Retinal pigment epithelial cell (primary cell): ENCODE measurements around the gene CMA1.
"Not testable (repeated sequence)": the region's sequence is repeated elsewhere in the genome, so short reads cannot be mapped to it uniquely, and the experiment has no call there.

ENCODE experiments used
- DNase-seq: peaks from one replicate; pipeline ENCODE4 v3.0.0-alpha.2; 2010; ENCODE audit warnings: low read depth
- H3K4me3 ChIP-seq: 2 replicates; pipeline ENCODE4 v1.5.1; 2011; ENCODE audit warnings: mild to moderate bottlenecking, low read length, control low read depth, moderate library complexity
- TF ChIP-seq, protein P1 (sequence below): conservative IDR thresholded peaks from 2 replicates; pipeline ENCODE4 v1.5.1; 2011; ENCODE audit warnings: low read depth, low read length, control low read depth, inconsistent platforms

The CMA1 gene

DNA sequence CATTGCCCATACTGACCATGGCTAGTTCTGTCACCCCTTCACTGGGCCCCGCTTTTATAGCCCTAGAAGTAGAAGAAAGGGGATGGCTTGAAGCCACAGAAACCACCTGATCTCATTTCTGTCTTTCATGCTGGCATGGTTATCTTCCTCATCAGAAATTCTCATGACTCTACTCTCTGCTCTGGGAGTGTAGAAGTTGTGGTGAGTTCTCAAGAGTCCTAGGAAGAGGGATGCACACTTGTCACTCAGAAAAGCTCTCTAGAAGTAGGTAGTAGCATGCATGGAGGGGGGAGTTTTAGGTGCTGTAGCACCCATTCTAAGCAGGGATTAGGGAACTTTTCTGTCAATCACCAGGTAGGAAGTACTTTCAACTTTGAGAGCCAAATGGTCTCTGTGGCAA lies 6.1 kb upstream of the CMA1 start:
- TF ChIP-seq, protein P1, sequence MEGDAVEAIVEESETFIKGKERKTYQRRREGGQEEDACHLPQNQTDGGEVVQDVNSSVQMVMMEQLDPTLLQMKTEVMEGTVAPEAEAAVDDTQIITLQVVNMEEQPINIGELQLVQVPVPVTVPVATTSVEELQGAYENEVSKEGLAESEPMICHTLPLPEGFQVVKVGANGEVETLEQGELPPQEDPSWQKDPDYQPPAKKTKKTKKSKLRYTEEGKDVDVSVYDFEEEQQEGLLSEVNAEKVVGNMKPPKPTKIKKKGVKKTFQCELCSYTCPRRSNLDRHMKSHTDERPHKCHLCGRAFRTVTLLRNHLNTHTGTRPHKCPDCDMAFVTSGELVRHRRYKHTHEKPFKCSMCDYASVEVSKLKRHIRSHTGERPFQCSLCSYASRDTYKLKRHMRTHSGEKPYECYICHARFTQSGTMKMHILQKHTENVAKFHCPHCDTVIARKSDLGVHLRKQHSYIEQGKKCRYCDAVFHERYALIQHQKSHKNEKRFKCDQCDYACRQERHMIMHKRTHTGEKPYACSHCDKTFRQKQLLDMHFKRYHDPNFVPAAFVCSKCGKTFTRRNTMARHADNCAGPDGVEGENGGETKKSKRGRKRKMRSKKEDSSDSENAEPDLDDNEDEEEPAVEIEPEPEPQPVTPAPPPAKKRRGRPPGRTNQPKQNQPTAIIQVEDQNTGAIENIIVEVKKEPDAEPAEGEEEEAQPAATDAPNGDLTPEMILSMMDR = no peak
- no peak overlapping the region for H3K4me3 ChIP-seq
- DNase-seq = no peak

DNA sequence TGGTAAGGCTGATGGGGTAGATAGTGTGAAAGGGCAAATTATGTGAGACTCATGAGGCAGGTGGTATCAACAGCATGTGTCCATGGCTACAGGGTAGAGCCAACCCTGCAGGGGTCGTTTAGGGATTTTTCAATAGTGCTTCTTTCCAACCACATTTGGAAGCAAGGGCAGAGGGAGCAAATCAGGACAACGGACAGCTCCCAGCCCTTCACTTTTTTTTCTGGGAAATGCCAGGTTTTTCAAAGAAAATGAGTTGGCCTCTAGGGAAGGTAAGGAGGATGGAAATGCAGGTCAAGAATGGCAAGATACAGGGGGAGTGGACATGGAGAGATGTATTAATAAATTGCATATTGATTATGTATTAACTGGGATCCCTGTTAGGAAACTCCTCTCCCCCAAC lies 4.9 kb upstream of the CMA1 start:
- TF ChIP-seq, protein P1 = no peak
- H3K4me3 ChIP-seq = no peak overlapping the region
- DNase-seq = no peak

DNA sequence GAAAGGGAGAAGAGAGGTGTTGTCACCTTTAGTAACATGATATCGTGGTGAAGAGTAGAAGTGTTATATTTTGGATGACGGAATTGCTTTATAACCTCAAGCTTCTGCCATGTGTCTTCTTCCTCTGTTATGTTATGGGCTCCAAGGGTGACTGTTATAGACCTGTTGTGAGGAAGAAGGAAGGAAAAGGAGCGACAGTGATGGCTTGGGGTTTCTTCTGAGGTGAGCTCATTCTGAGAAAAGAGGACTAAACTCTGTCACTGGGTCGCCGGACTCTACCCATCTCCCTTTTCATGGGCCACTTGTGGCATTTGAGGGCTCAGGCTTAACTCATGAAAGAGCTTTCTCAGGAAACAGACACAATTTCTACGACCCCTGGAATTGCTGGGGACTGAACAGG lies 1.6 kb downstream of the CMA1 start:
- no peak for DNase-seq
- H3K4me3 ChIP-seq = no peak overlapping the region
- TF ChIP-seq, protein P1 = no peak

DNA sequence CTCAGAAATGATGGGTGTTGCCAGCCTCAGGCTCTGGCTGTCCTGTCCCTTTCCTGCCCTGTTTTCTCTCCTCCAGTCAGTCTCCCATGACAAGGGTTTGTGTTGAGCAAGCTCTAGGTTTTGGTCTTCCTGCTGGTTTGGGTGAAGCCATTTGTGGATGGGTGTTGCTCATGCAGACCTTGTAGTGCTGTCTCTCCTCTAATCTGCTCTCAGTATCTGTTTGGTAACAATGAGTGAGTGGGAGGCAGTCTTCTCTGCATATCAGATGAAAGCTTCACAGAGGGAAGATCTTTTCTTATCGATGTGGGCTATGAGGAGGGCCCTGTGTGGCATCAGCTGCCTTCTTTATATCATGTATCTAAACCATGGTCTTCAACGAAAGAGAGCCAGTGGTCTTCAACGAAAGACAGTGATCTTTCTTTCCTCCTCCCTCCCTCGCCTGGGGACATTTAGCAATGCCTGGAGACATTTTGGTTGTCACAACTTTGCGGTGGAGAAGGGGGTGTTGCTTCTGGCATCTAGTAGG lies 3.6 kb downstream of the CMA1 start:
- no peak overlapping the region for H3K4me3 ChIP-seq
- no peak for DNase-seq
- TF ChIP-seq, protein P1 = no peak

DNA sequence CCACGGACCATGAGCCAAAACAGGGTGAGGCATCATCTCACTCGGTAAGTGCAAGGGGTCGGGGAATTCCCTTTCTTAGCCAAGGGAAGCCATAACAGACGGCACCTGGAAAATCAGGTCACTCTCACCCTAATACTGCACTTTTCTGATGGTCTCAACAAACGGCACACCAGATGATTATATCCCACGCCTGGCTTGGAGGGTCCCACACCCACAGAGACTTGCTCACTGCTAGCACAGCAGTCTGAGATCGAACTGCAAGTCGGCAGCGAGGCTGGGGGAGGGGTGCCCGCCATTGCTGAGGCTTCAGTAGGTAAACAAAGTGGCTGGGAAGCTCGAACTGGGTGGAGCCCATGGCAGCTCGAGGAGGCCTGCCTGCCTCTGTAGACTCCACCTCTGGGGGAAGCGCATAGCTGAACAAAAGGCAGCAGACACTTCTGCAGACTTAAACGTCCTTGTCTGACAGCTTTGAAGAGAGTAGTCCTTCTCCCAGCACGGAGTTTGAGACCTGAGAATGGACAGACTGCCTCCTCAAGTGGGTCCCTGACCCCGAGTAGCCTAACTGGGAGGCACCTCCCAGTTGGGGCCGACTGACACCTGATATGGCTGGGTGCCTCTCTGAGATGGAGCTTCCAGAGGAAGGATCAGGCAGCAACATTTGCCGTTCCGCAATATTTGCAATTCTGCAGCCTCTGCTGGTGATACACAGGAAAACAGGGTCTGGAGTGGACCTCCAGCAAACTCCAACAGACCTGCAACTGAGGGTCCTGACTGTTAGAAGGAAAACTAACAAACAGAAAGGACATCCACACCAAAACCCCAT lies 16.3 kb downstream of the CMA1 start:
- not testable (repeated sequence) for H3K4me3 ChIP-seq, DNase-seq

DNA sequence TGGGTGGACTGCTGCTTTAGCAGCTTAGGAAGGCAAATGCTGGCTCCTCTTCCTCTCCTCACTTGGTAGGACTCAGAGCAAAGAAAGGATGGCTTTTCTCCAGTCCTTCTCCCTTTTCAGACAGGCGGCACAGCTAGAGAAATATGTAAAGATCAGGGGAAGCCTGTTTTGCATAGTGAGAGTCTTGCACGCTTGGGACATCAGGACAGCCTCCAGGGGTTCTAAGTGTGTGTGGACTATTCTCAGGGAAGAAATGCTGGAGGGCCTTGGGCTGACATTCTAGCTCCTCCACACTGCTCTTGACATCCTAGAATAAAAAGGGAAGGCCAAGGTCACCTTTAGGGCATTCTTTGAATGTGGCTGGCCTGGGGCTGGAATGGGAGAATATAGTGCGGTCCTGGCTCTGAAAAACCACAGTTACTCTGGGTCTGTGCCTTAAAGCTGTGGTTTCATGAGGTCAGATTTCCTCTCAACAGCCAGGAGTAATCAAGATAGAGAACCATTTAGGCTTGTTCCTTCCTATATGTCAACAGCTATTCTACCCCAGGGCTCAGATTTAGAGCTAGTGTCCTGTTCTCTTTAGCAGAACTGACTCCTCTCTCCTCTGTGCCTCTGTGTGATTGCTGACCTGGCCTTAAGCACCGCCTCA lies 24.3 kb downstream of the CMA1 start:
- TF ChIP-seq, protein P1 = no peak
- H3K4me3 ChIP-seq = no peak overlapping the region
- no peak for DNase-seq

DNA sequence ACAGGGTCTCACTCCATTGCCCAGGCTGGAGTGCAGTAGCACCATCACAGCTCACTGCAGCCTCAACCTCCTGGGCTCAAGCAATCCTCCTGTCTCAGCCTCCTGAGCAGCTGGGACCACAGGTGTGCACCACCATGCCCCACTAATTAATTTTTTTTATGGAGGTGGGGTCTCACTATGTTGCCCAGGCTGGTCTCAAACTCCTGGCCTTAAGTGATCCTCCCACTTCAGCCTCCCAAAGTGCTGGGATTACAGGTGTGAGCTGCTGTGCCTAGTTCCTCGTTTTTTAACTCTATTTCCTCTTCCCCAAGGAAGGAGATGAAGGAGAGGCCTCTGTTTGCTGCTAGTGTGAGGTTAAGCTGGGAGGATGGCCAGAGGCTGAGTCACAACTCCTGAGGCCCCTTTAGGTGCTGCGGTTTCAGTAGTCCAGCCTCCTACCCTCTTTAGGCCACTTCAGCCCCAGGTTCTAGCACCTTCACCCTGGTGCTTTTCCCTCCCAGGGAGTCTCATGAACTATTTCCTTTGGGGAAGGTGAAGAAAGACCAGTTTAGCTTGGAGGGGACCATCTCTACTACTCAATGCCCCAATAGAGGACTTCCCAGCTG lies 25.3 kb downstream of the CMA1 start:
- DNase-seq, H3K4me3 ChIP-seq: not testable (repeated sequence)
